Ovary (tissue), 3 donors: ENCODE data around the gene BFSP2.

Experiments used
- CTCF ChIP-seq, 3 donors: fragments of 450-650 bp in 2 of 3; fragments of 200-600 bp in 1 of 3; IDR thresholded peaks; one replicate each; pipeline versions ENCODE4 v1.5.1 to v1.8.0; 2016 to 2022; ENCODE audit warnings: antibody characterized with exemption in 3 of 3, mild to moderate bottlenecking in 1 of 3
- EP300 ChIP-seq: sonication (generic); formaldehyde crosslinking; IDR thresholded peaks from one replicate; pipeline ENCODE4 v1.6.1; 2017; ENCODE audit warnings: antibody characterized with exemption
- POLR2A ChIP-seq: fragments of 450-650 bp; IDR thresholded peaks from one replicate; pipeline ENCODE4 v1.6.1; 2017; ENCODE audit warnings: antibody characterized with exemption, mild to moderate bottlenecking, moderate library complexity
- donor health status: DM: no; HTN: no; CAD: no.

DNA sequence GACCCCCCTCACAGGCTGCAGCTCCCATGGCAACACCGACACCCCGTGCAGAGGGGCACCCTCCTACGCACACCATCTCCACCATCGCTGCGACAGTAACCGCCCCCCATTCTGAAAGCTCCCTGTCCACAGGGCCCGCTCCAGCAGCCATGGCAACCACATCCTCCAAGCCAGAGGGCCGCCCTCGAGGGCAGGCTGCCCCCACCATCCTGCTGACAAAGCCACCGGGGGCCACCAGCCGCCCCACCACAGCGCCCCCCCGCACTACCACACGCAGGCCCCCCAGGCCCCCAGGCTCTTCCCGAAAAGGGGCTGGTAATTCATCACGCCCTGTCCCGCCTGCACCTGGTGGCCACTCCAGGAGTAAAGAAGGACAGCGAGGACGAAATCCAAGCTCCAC is 19.9 kb upstream of the BFSP2 start:
- no peak for TF ChIP-seq POLR2A
- TF ChIP-seq CTCF (IDR thresholded peaks at IDR 0.05), result no peak
- TF ChIP-seq EP300, result no peak
